ENCODE data around the gene LAMB4. TPM values are rescaled to one million over a fixed set of nuclear protein-coding genes. Genes with fewer than 3 reads are reported as not detected.

Gene LAMB4, protein sequence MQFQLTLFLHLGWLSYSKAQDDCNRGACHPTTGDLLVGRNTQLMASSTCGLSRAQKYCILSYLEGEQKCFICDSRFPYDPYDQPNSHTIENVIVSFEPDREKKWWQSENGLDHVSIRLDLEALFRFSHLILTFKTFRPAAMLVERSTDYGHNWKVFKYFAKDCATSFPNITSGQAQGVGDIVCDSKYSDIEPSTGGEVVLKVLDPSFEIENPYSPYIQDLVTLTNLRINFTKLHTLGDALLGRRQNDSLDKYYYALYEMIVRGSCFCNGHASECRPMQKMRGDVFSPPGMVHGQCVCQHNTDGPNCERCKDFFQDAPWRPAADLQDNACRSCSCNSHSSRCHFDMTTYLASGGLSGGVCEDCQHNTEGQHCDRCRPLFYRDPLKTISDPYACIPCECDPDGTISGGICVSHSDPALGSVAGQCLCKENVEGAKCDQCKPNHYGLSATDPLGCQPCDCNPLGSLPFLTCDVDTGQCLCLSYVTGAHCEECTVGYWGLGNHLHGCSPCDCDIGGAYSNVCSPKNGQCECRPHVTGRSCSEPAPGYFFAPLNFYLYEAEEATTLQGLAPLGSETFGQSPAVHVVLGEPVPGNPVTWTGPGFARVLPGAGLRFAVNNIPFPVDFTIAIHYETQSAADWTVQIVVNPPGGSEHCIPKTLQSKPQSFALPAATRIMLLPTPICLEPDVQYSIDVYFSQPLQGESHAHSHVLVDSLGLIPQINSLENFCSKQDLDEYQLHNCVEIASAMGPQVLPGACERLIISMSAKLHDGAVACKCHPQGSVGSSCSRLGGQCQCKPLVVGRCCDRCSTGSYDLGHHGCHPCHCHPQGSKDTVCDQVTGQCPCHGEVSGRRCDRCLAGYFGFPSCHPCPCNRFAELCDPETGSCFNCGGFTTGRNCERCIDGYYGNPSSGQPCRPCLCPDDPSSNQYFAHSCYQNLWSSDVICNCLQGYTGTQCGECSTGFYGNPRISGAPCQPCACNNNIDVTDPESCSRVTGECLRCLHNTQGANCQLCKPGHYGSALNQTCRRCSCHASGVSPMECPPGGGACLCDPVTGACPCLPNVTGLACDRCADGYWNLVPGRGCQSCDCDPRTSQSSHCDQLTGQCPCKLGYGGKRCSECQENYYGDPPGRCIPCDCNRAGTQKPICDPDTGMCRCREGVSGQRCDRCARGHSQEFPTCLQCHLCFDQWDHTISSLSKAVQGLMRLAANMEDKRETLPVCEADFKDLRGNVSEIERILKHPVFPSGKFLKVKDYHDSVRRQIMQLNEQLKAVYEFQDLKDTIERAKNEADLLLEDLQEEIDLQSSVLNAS (N-terminal part only)
- 1 to 10 TPM in 2 of 4 donors, under 1 TPM in 1, not detected in 1; 0.75 to 2.6 (median 1.7) TPM for total RNA-seq

DNA sequence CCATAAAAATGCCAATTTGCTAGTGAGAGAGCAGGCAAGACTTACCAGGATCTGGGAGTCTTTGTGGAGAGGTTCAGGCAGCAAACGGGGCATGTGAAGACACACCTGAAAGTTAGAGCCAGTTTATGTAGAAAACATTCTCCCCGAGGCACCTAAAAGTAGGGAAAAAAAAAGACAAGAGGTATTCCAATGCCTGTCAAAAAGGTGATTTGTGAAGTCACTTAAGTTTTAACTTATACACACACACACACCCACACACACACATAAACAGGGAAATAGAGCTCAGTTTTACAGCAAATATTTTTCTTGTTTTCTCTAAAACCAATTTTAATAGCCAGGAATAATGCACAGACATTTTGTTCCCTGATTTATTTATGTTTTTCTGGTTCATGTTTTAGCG is at the start of gene LAMB4:
LAMB4 (minus strand) TSS at position 101 of the 400 bp plus-strand sequence. CDS start 7,197 bp downstream, outside the sequence.
- Histone ChIP-seq H3K27me3 (no peaks in the 10 kb centered on the region), H3K9me3 (no peaks in the 10 kb centered on the region), H3K27ac (replicated peaks in 1 of 4) (no peak within 1 kb of the TSS), H3K4me1 (peaks cover 0 to 14% (median 9%) of the 10 kb centered on the region in 4 donors), H3K36me3 (no peaks in the 10 kb centered on the region), H3K4me3 (no peak within 1 kb of the TSS)
- intact Hi-C loops (cut with DNase I): no loop called here
- WGBS: 96% methylated on average over 3 of the region's 3 CpGs
- DNase-seq (ENCODE audit: extremely low spot score): no peak
- TF ChIP-seq EP300 (IDR thresholded peaks at IDR 0.05): no peak
- TF ChIP-seq, protein P1, sequence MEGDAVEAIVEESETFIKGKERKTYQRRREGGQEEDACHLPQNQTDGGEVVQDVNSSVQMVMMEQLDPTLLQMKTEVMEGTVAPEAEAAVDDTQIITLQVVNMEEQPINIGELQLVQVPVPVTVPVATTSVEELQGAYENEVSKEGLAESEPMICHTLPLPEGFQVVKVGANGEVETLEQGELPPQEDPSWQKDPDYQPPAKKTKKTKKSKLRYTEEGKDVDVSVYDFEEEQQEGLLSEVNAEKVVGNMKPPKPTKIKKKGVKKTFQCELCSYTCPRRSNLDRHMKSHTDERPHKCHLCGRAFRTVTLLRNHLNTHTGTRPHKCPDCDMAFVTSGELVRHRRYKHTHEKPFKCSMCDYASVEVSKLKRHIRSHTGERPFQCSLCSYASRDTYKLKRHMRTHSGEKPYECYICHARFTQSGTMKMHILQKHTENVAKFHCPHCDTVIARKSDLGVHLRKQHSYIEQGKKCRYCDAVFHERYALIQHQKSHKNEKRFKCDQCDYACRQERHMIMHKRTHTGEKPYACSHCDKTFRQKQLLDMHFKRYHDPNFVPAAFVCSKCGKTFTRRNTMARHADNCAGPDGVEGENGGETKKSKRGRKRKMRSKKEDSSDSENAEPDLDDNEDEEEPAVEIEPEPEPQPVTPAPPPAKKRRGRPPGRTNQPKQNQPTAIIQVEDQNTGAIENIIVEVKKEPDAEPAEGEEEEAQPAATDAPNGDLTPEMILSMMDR (IDR thresholded peaks at IDR 0.05): no peak
- TF ChIP-seq POLR2AphosphoS5 (IDR thresholded peaks at IDR 0.05): no peak
- TF ChIP-seq POLR2A (IDR thresholded peaks at IDR 0.05; ENCODE audit: low read depth): no peak

DNA sequence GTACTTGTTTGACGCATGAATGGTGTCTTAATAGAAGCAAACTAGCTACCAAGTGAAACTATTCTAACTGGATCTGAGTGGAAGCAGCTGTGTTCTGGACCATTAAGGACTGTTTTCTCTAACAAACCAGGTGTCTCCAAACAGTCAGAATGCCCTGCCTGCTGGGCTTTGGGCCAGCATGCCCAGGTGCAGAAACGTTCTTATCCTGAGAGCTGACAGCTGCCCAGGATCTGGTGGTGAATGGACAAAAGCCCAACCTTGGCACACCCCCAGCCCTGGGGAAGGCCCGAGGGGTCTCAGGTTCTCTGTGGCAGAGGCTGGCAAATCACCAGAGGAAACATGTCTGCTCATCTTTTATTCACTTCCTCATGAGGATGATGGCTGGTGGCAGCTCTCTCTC is 48.2 kb upstream of the LAMB4 start:
- 66% methylated on average over 3 of the region's 3 CpGs for WGBS
- no peak for TF ChIP-seq EP300 (IDR thresholded peaks at IDR 0.05)
- TF ChIP-seq, protein P1 (IDR thresholded peaks at IDR 0.05): no peak
- TF ChIP-seq POLR2A (IDR thresholded peaks at IDR 0.05; ENCODE audit: low read depth): no peak
- TF ChIP-seq POLR2AphosphoS5 (IDR thresholded peaks at IDR 0.05): no peak
- DNase-seq (ENCODE audit: extremely low spot score): no peak
- H3K9me3 ChIP-seq: no peaks in the 10 kb centered on the region
- H3K4me3 ChIP-seq: no peak overlapping the region
- intact Hi-C loops (cut with DNase I): no loop called here
- no peak overlapping the region for H3K27ac ChIP-seq (replicated peaks in 1 of 4)
- H3K4me1 ChIP-seq: no peaks in the 10 kb centered on the region
- no peaks in the 10 kb centered on the region for H3K27me3 ChIP-seq
- no peaks in the 10 kb centered on the region for H3K36me3 ChIP-seq

DNA sequence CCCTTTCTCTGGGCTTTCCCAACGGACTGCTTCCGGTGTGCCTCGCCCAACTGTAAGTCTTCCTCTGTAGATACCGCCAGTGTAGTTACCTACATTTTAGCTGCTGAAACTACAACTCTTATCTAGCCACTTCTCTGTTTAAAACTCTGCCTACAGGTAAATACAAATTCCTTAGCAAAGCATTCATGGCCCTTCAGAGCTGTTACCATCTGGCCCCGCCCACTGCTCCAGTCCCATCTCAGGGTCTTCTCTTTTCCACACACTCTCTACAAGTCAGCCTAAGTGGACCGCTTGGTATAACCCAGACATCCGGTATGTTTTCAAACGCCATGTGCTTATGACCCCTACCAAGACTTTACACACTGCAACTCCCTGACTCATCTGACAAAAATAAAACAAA is 41.0 kb upstream of the LAMB4 start:
- H3K4me1 ChIP-seq: peaks cover 0 to 14% (median 0%) of the 10 kb centered on the region in 4 donors
- H3K27ac ChIP-seq (replicated peaks in 1 of 4): no peak overlapping the region
- H3K36me3 ChIP-seq: no peaks in the 10 kb centered on the region
- WGBS: 95% methylated on average over 8 of the region's 8 CpGs
- H3K4me3 ChIP-seq: no peak overlapping the region
- no peaks in the 10 kb centered on the region for H3K27me3 ChIP-seq
- intact Hi-C loops (cut with DNase I): no loop called here
- TF ChIP-seq, protein P1 (IDR thresholded peaks at IDR 0.05): no peak
- TF ChIP-seq POLR2A (IDR thresholded peaks at IDR 0.05; ENCODE audit: low read depth): no peak
- TF ChIP-seq EP300 (IDR thresholded peaks at IDR 0.05): no peak
- no peak for TF ChIP-seq POLR2AphosphoS5 (IDR thresholded peaks at IDR 0.05)
- DNase-seq (ENCODE audit: extremely low spot score): no peak
- H3K9me3 ChIP-seq: no peaks in the 10 kb centered on the region

DNA sequence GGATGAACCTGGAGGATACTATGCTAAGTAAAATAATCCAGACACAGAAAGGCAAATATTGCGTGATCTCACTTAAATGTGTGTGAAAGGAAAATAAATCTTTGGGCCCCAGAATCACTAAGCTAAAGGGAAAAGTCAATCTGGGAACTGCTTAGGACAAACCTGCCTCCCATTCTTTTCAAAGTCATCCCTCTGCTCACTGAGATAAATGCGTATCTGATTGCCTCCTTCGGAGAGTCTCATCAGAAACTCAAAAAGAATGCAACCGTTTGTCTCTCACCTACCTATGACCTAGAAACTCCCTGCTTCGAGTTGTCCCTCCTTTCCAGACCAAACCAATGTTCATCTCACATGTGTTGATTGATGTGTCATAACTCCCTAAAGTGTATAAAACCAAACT is 40.1 kb upstream of the LAMB4 start:
- 79% methylated on average over 5 of the region's 5 CpGs for WGBS
- intact Hi-C loops (cut with DNase I): no loop called here

More for the DNA sequence above, 40.1 kb upstream of the LAMB4 start:
- Histone ChIP-seq H3K9me3 (no peaks in the 10 kb centered on the region), H3K36me3 (no peaks in the 10 kb centered on the region), H3K27me3 (no peaks in the 10 kb centered on the region), H3K4me1 (peaks cover 0 to 14% (median 0%) of the 10 kb centered on the region in 4 donors), H3K4me3 (no peak overlapping the region), H3K27ac (replicated peaks in 1 of 4) (no peak overlapping the region)
- TF ChIP-seq, protein P1 (IDR thresholded peaks at IDR 0.05): no peak
- TF ChIP-seq POLR2A (IDR thresholded peaks at IDR 0.05; ENCODE audit: low read depth) (no peak), POLR2AphosphoS5 (IDR thresholded peaks at IDR 0.05) (no peak), EP300 (IDR thresholded peaks at IDR 0.05) (no peak)
- DNase-seq (ENCODE audit: extremely low spot score): no peak

All from esophagus muscularis mucosa (tissue), 4 donors.